OCI-LY7 (cell line): ENCODE data around the gene KRT6A. TPM values are rescaled to one million over a fixed set of nuclear protein-coding genes. Genes with fewer than 3 reads are reported as not detected.

ENCODE experiments used
- BruUV-seq: library from RNA; stranded (reverse); fragments of 400-500 nt; replicated peaks from 2 replicates; lab custom pipeline; 2021; lab: Mats Ljungman, UMichigan
- CTCF ChIA-PET: fragments of 300-600 bp; sonication (Branson Sonifier 250); formaldehyde crosslinking; loops from one replicate; lab custom pipeline; 2022; ENCODE audit warnings: antibody characterized with exemption; ENCODE audit not compliant: unreplicated experiment; lab: Charles Lee
- POLR2A ChIA-PET: fragments of 300-600 bp; sonication (Branson Sonifier 250); formaldehyde crosslinking; loops from one replicate; lab custom pipeline; 2022; ENCODE audit warnings: antibody characterized with exemption; lab: Charles Lee
- DNase-seq: peaks from one replicate; pipeline ENCODE4 v3.0.0-alpha.2; 2015; ENCODE audit warnings: low spot score
- H2AFZ ChIP-seq: fragments of 200-600 bp; sonication (generic), shearing (Covaris generic); 2 replicates; pipeline ENCODE4 v1.6.1; 2014; ENCODE audit warnings: mild to moderate bottlenecking, antibody characterized with exemption, low read length, moderate library complexity
- H3K27ac ChIP-seq: fragments of 200-600 bp; sonication (generic); 2 replicates; pipeline ENCODE4 v1.5.1; 2014; ENCODE audit warnings: mixed run types, low read depth, mild to moderate bottlenecking, moderate library complexity, low read length, inconsistent platforms; ENCODE audit not compliant: poor library complexity, severe bottlenecking
- H3K36me3 ChIP-seq: fragments of 200-600 bp; sonication (generic); 2 replicates; pipeline ENCODE4 v1.6.1; 2014; ENCODE audit warnings: mild to moderate bottlenecking, antibody characterized with exemption, low read length, moderate library complexity, mixed read lengths; ENCODE audit not compliant: insufficient read depth
- H3K4me1 ChIP-seq: fragments of 200-600 bp; sonication (generic); 2 replicates; pipeline ENCODE4 v1.5.1; 2014; ENCODE audit warnings: mild to moderate bottlenecking, low read length; ENCODE audit not compliant: insufficient read depth, poor library complexity, severe bottlenecking
- H3K4me2 ChIP-seq: fragments of 200-600 bp; sonication (generic); 2 replicates; pipeline ENCODE4 v1.6.1; 2014; ENCODE audit warnings: mild to moderate bottlenecking, low read length
- H3K4me3 ChIP-seq: fragments of 200-600 bp; sonication (generic); 2 replicates; pipeline ENCODE4 v1.5.1; 2014; ENCODE audit warnings: mild to moderate bottlenecking, low read depth, low read length; ENCODE audit not compliant: poor library complexity, severe bottlenecking
- H3K79me2 ChIP-seq: fragments of 200-600 bp; sonication (generic); 2 replicates; pipeline ENCODE4 v1.6.1; 2016; ENCODE audit warnings: low read depth, mild to moderate bottlenecking, low read length, moderate library complexity, mixed read lengths; ENCODE audit not compliant: insufficient read depth
- H3K9me2 ChIP-seq: fragments of 200-600 bp; sonication (generic); 2 replicates; pipeline ENCODE4 v1.6.1; 2016; ENCODE audit warnings: mild to moderate bottlenecking, low read length, mixed read lengths; ENCODE audit not compliant: insufficient read depth
- H3K9me3 ChIP-seq: fragments of 200-600 bp; sonication (generic); 2 replicates; pipeline ENCODE4 v1.6.1; 2014; ENCODE audit warnings: mild to moderate bottlenecking, mixed run types, low read length, mixed read lengths
- H4K20me1 ChIP-seq: fragments of 200-600 bp; sonication (generic); 2 replicates; pipeline ENCODE4 v1.6.1; 2014; ENCODE audit warnings: mild to moderate bottlenecking, antibody characterized with exemption, low read length, moderate library complexity, mixed read lengths; ENCODE audit not compliant: insufficient read depth
- CTCF ChIP-seq: fragments of 200-600 bp; sonication (generic); conservative IDR thresholded peaks from 2 replicates; pipeline ENCODE4 v1.5.1; 2014; ENCODE audit warnings: mild to moderate bottlenecking, antibody characterized with exemption, low read length, moderate library complexity, mixed read lengths
- EZH2phosphoT487 ChIP-seq: fragments of 200-600 bp; sonication (generic); IDR thresholded peaks from 2 replicates; pipeline ENCODE4 v1.6.1; 2018; ENCODE audit warnings: low read depth, borderline replicate concordance, mild to moderate bottlenecking, mixed run types, antibody characterized with exemption, low read length, moderate library complexity, mixed read lengths
- intact Hi-C: fragments of 100-400 bp; cut with micrococcal nuclease; formaldehyde crosslinking; loops from one replicate; pipeline ENCODE4 v1.10.0; 2022; ENCODE audit not compliant: unreplicated experiment
- total RNA-seq, 2 experiments: library from RNA; depleted of rRNA in 1 of 2; stranded (reverse); fragments of >200 nt in 1 of 2; shearing (Covaris generic) in 1 of 2; gene quantifications; 2 replicates each; pipeline ENCODE4 v1.2.3, GENCODE V29; 2014 to 2022

The KRT6A gene
- total RNA-seq, 2 experiments from 2014 or later = 0.74 TPM; not detected in 1

DNA sequence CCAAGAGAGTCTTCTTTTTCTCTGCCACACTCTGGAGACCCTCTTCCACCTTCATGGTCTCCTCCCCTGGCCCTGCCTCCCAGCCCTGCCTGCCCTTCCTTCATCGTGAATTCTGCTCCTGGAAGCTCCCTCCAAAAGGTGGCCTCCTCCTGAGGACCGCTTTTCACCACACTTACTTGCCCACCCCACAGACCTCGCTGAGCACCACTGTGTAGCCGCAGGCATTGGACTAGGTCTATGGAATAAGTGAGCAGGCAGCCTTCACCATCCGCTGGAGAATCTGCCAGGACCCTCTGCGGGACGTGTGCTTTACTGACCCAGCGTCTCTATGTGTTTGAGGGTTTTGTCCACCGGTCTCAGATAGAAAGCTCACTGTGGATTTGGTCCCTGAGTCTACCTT lies 36.8 kb upstream of the KRT6A start:
- Histone ChIP-seq H3K4me1 (no peaks in the 10 kb centered on the region), H3K27ac (no peak overlapping the region), H4K20me1 (no peaks in the 10 kb centered on the region), H3K9me2 (no peaks in the 10 kb centered on the region), H3K4me2 (no peak overlapping the region), H3K36me3 (no peaks in the 10 kb centered on the region), H3K79me2 (no peaks in the 10 kb centered on the region), H3K4me3 (no peak overlapping the region), H3K9me3 (no peaks in the 10 kb centered on the region), H2AFZ (no peak overlapping the region)
- no peak for DNase-seq
- no TSS peak for BruUV-seq
- POLR2A ChIA-PET = no interaction called here
- no peak for TF ChIP-seq EZH2phosphoT487
- TF ChIP-seq CTCF = no peak
- intact Hi-C loops = no loop called here
- CTCF ChIA-PET = no interaction called here

- H3K4me3 ChIP-seq = no peak overlapping the region
- CTCF ChIA-PET = no interaction called here
- no peaks in the 10 kb centered on the region for H4K20me1 ChIP-seq
- intact Hi-C loops = no loop called here
- H3K4me1 ChIP-seq = no peaks in the 10 kb centered on the region
- no peaks in the 10 kb centered on the region for H3K79me2 ChIP-seq
- no peak overlapping the region for H3K4me2 ChIP-seq
- no TSS peak for BruUV-seq
- no peaks in the 10 kb centered on the region for H3K9me2 ChIP-seq
- no peak for TF ChIP-seq EZH2phosphoT487
- no peak for TF ChIP-seq CTCF
- no peak for DNase-seq
- no peak overlapping the region for H2AFZ ChIP-seq
- H3K36me3 ChIP-seq = no peaks in the 10 kb centered on the region
- POLR2A ChIA-PET = no interaction called here
- no peaks in the 10 kb centered on the region for H3K9me3 ChIP-seq
- no peak overlapping the region for H3K27ac ChIP-seq
These were observed 36.4 kb upstream of the KRT6A start for GRCh38 chr12:52529417-52529816.

DNA sequence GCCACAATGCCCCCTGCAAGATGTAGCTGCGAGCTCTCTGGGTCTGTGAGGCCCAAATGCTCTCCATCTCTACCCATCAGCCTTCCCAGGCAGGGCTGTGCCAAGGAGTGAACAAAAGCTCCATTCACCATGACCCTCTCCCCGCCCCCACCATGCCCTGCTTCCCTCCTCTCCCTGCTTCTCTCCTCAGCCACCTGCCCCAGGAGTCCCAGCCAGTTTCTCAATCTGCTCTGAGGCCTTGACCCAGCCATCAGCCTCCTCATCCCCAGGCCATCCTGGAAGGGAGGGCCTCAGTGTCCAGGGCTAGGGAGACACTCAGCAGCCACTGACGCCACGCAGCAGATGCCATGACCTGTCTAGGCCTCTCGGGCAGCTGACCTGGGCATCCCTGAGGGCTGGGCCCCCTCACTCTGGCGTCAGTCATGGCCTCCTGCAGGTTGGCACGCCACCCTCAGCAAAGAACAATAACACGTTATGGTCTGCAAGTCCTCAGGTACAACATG lies 35.6 kb upstream of the KRT6A start:
- CTCF ChIA-PET = no interaction called here
- POLR2A ChIA-PET = no interaction called here
- TF ChIP-seq EZH2phosphoT487 = no peak
- no peak for TF ChIP-seq CTCF
- H3K9me3 ChIP-seq = no peaks in the 10 kb centered on the region
- intact Hi-C loops = no loop called here
- no peak overlapping the region for H3K4me3 ChIP-seq
- no peaks in the 10 kb centered on the region for H3K9me2 ChIP-seq
- no TSS peak for BruUV-seq
- DNase-seq = no peak
- H3K79me2 ChIP-seq = no peaks in the 10 kb centered on the region
- no peaks in the 10 kb centered on the region for H4K20me1 ChIP-seq
- H3K36me3 ChIP-seq = no peaks in the 10 kb centered on the region
- no peaks in the 10 kb centered on the region for H3K4me1 ChIP-seq
- H3K4me2 ChIP-seq = no peak overlapping the region
- no peak overlapping the region for H3K27ac ChIP-seq
- H2AFZ ChIP-seq = no peak overlapping the region
